ENCODE measurements around the gene FAM217B.

FAM217B gene

GRCh38 chr20:59976156-59976782 lies 36.1 kb downstream of the FAM217B start:
- Histone ChIP-seq H3K9ac (ENCODE audit: low read length) (no peak overlapping the region), H3K27me3 (ENCODE audit: control insufficient read depth, insufficient read depth, low read length) (no peaks in the 10 kb centered on the region), H3K36me3 (ENCODE audit: control insufficient read depth, insufficient read depth, low read length) (no peaks in the 10 kb centered on the region), H3K4me3 (ENCODE audit: low read depth, low read length) (no peak overlapping the region), H3K27ac (ENCODE audit: low read depth, low read length) (no peak overlapping the region), H3K4me1 (ENCODE audit: control insufficient read depth, insufficient read depth, low read length) (no peaks in the 10 kb centered on the region), H3K9me3 (ENCODE audit: control insufficient read depth, insufficient read depth, low read depth, low read length) (no peaks in the 10 kb centered on the region)

- Histone ChIP-seq H3K9me3 (ENCODE audit: control insufficient read depth, insufficient read depth, low read depth, low read length) (no peaks in the 10 kb centered on the region), H3K9ac (ENCODE audit: low read length) (no peak overlapping the region), H3K27ac (ENCODE audit: low read depth, low read length) (no peak overlapping the region), H3K36me3 (ENCODE audit: control insufficient read depth, insufficient read depth, low read length) (no peaks in the 10 kb centered on the region), H3K4me1 (ENCODE audit: control insufficient read depth, insufficient read depth, low read length) (no peaks in the 10 kb centered on the region), H3K27me3 (ENCODE audit: control insufficient read depth, insufficient read depth, low read length) (no peaks in the 10 kb centered on the region), H3K4me3 (ENCODE audit: low read depth, low read length) (no peak overlapping the region)
These were observed 36.9 kb downstream of the FAM217B start for GRCh38 chr20:59977086-59977485.

DNA sequence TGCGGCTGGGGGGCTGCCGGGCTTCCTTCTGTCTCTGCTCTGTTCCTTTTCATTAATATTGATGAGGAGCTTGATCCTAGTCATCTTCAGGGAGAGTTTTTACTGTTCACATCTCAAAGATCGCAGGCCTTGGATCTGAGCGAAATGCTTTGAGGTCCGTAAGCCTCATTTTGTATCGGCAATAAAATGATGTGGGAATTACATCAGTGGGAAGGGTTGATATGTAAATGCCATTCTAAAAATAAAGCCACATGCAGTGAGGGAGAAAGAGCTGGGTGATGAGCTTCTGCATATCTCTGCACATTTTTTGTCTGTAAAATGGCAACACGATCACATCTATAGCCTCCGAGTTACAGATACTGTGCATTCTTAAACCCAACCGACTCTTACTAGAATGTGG lies 42.9 kb downstream of the FAM217B start:
- Histone ChIP-seq H3K36me3 (ENCODE audit: control insufficient read depth, insufficient read depth, low read length) (no peaks in the 10 kb centered on the region), H3K4me3 (ENCODE audit: low read depth, low read length) (no peak overlapping the region), H3K9ac (ENCODE audit: low read length) (no peak overlapping the region), H3K27me3 (ENCODE audit: control insufficient read depth, insufficient read depth, low read length) (no peaks in the 10 kb centered on the region), H3K4me1 (ENCODE audit: control insufficient read depth, insufficient read depth, low read length) (peaks cover 6% of the 10 kb centered on the region), H3K9me3 (ENCODE audit: control insufficient read depth, insufficient read depth, low read depth, low read length) (no peaks in the 10 kb centered on the region), H3K27ac (ENCODE audit: low read depth, low read length) (no peak overlapping the region)

GRCh38 chr20:59984541-59984940 lies 44.4 kb downstream of the FAM217B start:
- Histone ChIP-seq H3K27me3 (ENCODE audit: control insufficient read depth, insufficient read depth, low read length) (no peaks in the 10 kb centered on the region), H3K27ac (ENCODE audit: low read depth, low read length) (no peak overlapping the region), H3K4me1 (ENCODE audit: control insufficient read depth, insufficient read depth, low read length) (peaks cover 15% of the 10 kb centered on the region)

GRCh38 chr20:59985164-59985563 lies 45.0 kb downstream of the FAM217B start:
- Histone ChIP-seq H3K27me3 (ENCODE audit: control insufficient read depth, insufficient read depth, low read length) (no peaks in the 10 kb centered on the region), H3K27ac (ENCODE audit: low read depth, low read length) (no peak overlapping the region), H3K36me3 (ENCODE audit: control insufficient read depth, insufficient read depth, low read length) (no peaks in the 10 kb centered on the region), H3K4me1 (ENCODE audit: control insufficient read depth, insufficient read depth, low read length) (peaks cover 15% of the 10 kb centered on the region), H3K9ac (ENCODE audit: low read length) (no peak overlapping the region), H3K9me3 (ENCODE audit: control insufficient read depth, insufficient read depth, low read depth, low read length) (no peaks in the 10 kb centered on the region), H3K4me3 (ENCODE audit: low read depth, low read length) (no peak overlapping the region)

More at GRCh38 chr20:59984541-59984940, 44.4 kb downstream of the FAM217B start:
- no peak overlapping the region for H3K4me3 ChIP-seq (ENCODE audit: low read depth, low read length)
- no peaks in the 10 kb centered on the region for H3K9me3 ChIP-seq (ENCODE audit: control insufficient read depth, insufficient read depth, low read depth, low read length)
- H3K36me3 ChIP-seq (ENCODE audit: control insufficient read depth, insufficient read depth, low read length), result no peaks in the 10 kb centered on the region
- no peak overlapping the region for H3K9ac ChIP-seq (ENCODE audit: low read length)

DNA sequence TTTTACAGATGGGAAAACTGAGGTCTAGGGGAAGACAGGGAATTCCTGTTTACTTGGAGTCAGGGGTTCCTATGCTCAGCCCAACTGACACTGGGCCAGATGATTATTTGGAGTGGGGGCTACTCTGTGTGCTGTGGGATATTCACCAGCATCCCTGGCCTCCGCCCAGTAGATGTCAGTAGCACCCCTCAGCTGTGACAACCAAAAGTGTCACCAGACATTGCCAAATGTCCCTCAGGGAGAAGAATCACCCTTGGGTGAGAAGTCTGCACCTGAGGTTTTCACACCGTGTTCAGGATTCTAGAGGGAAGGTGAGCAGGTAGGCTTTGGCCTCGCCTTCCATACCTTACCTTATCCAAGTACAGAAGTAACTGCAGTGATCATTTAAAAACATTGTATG lies 45.7 kb downstream of the FAM217B start:
- H3K4me1 ChIP-seq (ENCODE audit: control insufficient read depth, insufficient read depth, low read length), result peaks cover 15% of the 10 kb centered on the region
- no peaks in the 10 kb centered on the region for H3K36me3 ChIP-seq (ENCODE audit: control insufficient read depth, insufficient read depth, low read length)
- H3K4me3 ChIP-seq (ENCODE audit: low read depth, low read length), result no peak overlapping the region
- no peaks in the 10 kb centered on the region for H3K9me3 ChIP-seq (ENCODE audit: control insufficient read depth, insufficient read depth, low read depth, low read length)
- H3K9ac ChIP-seq (ENCODE audit: low read length), result no peak overlapping the region
- no peaks in the 10 kb centered on the region for H3K27me3 ChIP-seq (ENCODE audit: control insufficient read depth, insufficient read depth, low read length)
- H3K27ac ChIP-seq (ENCODE audit: low read depth, low read length), result no peak overlapping the region

GRCh38 chr20:59987135-59987534 lies 46.9 kb downstream of the FAM217B start:
- H3K9ac ChIP-seq (ENCODE audit: low read length), result no peak overlapping the region
- H3K36me3 ChIP-seq (ENCODE audit: control insufficient read depth, insufficient read depth, low read length), result no peaks in the 10 kb centered on the region
- H3K9me3 ChIP-seq (ENCODE audit: control insufficient read depth, insufficient read depth, low read depth, low read length), result no peaks in the 10 kb centered on the region
- H3K27me3 ChIP-seq (ENCODE audit: control insufficient read depth, insufficient read depth, low read length), result no peaks in the 10 kb centered on the region
- H3K4me1 ChIP-seq (ENCODE audit: control insufficient read depth, insufficient read depth, low read length), result peaks cover 19% of the 10 kb centered on the region
- H3K27ac ChIP-seq (ENCODE audit: low read depth, low read length), result no peak overlapping the region
- H3K4me3 ChIP-seq (ENCODE audit: low read depth, low read length), result no peak overlapping the region

GRCh38 chr20:59988141-59988540 lies 48.0 kb downstream of the FAM217B start:
- Histone ChIP-seq H3K4me1 (ENCODE audit: control insufficient read depth, insufficient read depth, low read length) (peaks cover 19% of the 10 kb centered on the region), H3K36me3 (ENCODE audit: control insufficient read depth, insufficient read depth, low read length) (no peaks in the 10 kb centered on the region), H3K27me3 (ENCODE audit: control insufficient read depth, insufficient read depth, low read length) (no peaks in the 10 kb centered on the region), H3K4me3 (ENCODE audit: low read depth, low read length) (no peak overlapping the region), H3K9me3 (ENCODE audit: control insufficient read depth, insufficient read depth, low read depth, low read length) (no peaks in the 10 kb centered on the region), H3K27ac (ENCODE audit: low read depth, low read length) (no peak overlapping the region), H3K9ac (ENCODE audit: low read length) (no peak overlapping the region)

GRCh38 chr20:59992526-59993084 lies 52.4 kb downstream of the FAM217B start:
- no peak overlapping the region for H3K27ac ChIP-seq (ENCODE audit: low read depth, low read length)
- no peak overlapping the region for H3K9ac ChIP-seq (ENCODE audit: low read length)
- H3K4me1 ChIP-seq (ENCODE audit: control insufficient read depth, insufficient read depth, low read length), result peaks cover 22% of the 10 kb centered on the region
- no peaks in the 10 kb centered on the region for H3K36me3 ChIP-seq (ENCODE audit: control insufficient read depth, insufficient read depth, low read length)
- H3K27me3 ChIP-seq (ENCODE audit: control insufficient read depth, insufficient read depth, low read length), result no peaks in the 10 kb centered on the region
- no peak overlapping the region for H3K4me3 ChIP-seq (ENCODE audit: low read depth, low read length)
- H3K9me3 ChIP-seq (ENCODE audit: control insufficient read depth, insufficient read depth, low read depth, low read length), result no peaks in the 10 kb centered on the region

- Histone ChIP-seq H3K27ac (ENCODE audit: low read depth, low read length) (peak overlapping the region; percentile 58; the same call in 1 of the 2 replicates), H3K4me1 (ENCODE audit: control insufficient read depth, insufficient read depth, low read length) (peaks cover 13% of the 10 kb centered on the region), H3K9me3 (ENCODE audit: control insufficient read depth, insufficient read depth, low read depth, low read length) (no peaks in the 10 kb centered on the region), H3K9ac (ENCODE audit: low read length) (peak overlapping the region; percentile 49), H3K36me3 (ENCODE audit: control insufficient read depth, insufficient read depth, low read length) (no peaks in the 10 kb centered on the region; the same call in 1 of the 2 replicates), H3K27me3 (ENCODE audit: control insufficient read depth, insufficient read depth, low read length) (no peaks in the 10 kb centered on the region), H3K4me3 (ENCODE audit: low read depth, low read length) (peak overlapping the region; percentile 51)
These were observed 53.7 kb downstream of the FAM217B start for GRCh38 chr20:59993736-59994430.

GRCh38 chr20:59994697-59995122 lies 54.5 kb downstream of the FAM217B start:
- Histone ChIP-seq H3K9ac (ENCODE audit: low read length) (peak overlapping the region; percentile 49), H3K4me3 (ENCODE audit: low read depth, low read length) (peak overlapping the region; percentile 51), H3K9me3 (ENCODE audit: control insufficient read depth, insufficient read depth, low read depth, low read length) (no peaks in the 10 kb centered on the region), H3K27ac (ENCODE audit: low read depth, low read length) (peak overlapping the region; percentile 58; the same call in 1 of the 2 replicates), H3K4me1 (ENCODE audit: control insufficient read depth, insufficient read depth, low read length) (peaks cover 12% of the 10 kb centered on the region), H3K36me3 (ENCODE audit: control insufficient read depth, insufficient read depth, low read length) (no peaks in the 10 kb centered on the region; the same call in 1 of the 2 replicates), H3K27me3 (ENCODE audit: control insufficient read depth, insufficient read depth, low read length) (no peaks in the 10 kb centered on the region)
